Transverse colon (tissue), 4 donors: ENCODE results near the gene MKLN1. TPM values are rescaled to one million over a fixed set of nuclear protein-coding genes. Genes with fewer than 3 reads are reported as not detected.

ENCODE experiments used
- DNase-seq: peaks from one replicate; pipeline ENCODE4 v3.0.0-alpha.2; 2019
- H3K27ac ChIP-seq, 4 donors: fragments of 200-600 bp; sonication (generic); 2 replicates each; pipeline ENCODE4 v1.5.1; 2016 to 2018; ENCODE audit warnings: inconsistent platforms in 4 of 4
- H3K27me3 ChIP-seq: fragments of 200-600 bp; sonication (generic); 2 replicates; pipeline ENCODE4 v1.5.1; 2017; ENCODE audit warnings: inconsistent platforms
- H3K36me3 ChIP-seq, 4 donors: fragments of 200-600 bp; sonication (generic); 2 replicates each; pipeline ENCODE4 v1.5.1; 2017 to 2019; ENCODE audit warnings: inconsistent platforms in 4 of 4
- H3K4me1 ChIP-seq, 4 donors: fragments of 200-600 bp; sonication (generic); 2 replicates each; pipeline ENCODE4 v1.5.1; 2017 to 2020; ENCODE audit warnings: inconsistent platforms in 4 of 4
- H3K4me3 ChIP-seq, 4 donors: fragments of 200-600 bp; sonication (generic); 1 replicate in 1 of 4; 2 replicates in 3 of 4; pipeline versions ENCODE4 v1.5.1 to v1.6.1; 2017 to 2019; ENCODE audit warnings: inconsistent platforms in 4 of 4
- H3K9me3 ChIP-seq, 2 donors: fragments of 200-600 bp; sonication (generic); 2 replicates each; pipeline ENCODE4 v1.5.1; 2017 to 2019; ENCODE audit warnings: inconsistent platforms in 2 of 2
- CTCF ChIP-seq, 5 experiments: fragments of 200-600 bp in 3 of 5; fragments of 450-650 bp in 2 of 5; sonication (generic) in 3 of 5; IDR thresholded peaks; 1 replicate in 2 of 5; 2 replicates in 3 of 5; pipeline ENCODE4 v1.5.1; 2016 to 2017; ENCODE audit warnings: antibody characterized with exemption in 5 of 5, inconsistent platforms in 3 of 5, mild to moderate bottlenecking in 2 of 5, moderate library complexity in 1 of 5
- EP300 ChIP-seq: sonication (generic); formaldehyde crosslinking; IDR thresholded peaks from one replicate; pipeline ENCODE4 v1.6.1; 2017; ENCODE audit warnings: antibody characterized with exemption, low read depth
- POLR2A ChIP-seq: fragments of 450-650 bp; IDR thresholded peaks from one replicate; pipeline ENCODE4 v1.6.1; 2016; ENCODE audit warnings: antibody characterized with exemption, mild to moderate bottlenecking, moderate library complexity
- POLR2AphosphoS5 ChIP-seq, 3 donors: sonication (generic); formaldehyde crosslinking; IDR thresholded peaks; one replicate each; pipeline ENCODE4 v1.6.1; 2016; ENCODE audit warnings: antibody characterized with exemption in 3 of 3
- WGBS, 2 donors: methylation state at CpG; one replicate each; pipeline ENCODE4 v1.1.5; 2018; ENCODE audit warnings: low coverage in 1 of 2; 5-methylcytosine and 5-hydroxymethylcytosine counted together
- in situ Hi-C, 4 donors: fragments of 200-750 bp; cut with MboI; loops; one replicate each; pipeline versions ENCODE4 v1.15.0 to v1.15.1; 2017; ENCODE audit warnings: low sequenced_read_pairs in 3 of 4, low pct_ligation_motif_present in 1 of 4, low pct_unique_long_range_greater_than_20kb in 1 of 4
- intact Hi-C: fragments of 100-400 bp; cut with DNase I; formaldehyde crosslinking; loops from one replicate; pipeline ENCODE4 v1.15.1; 2023; ENCODE audit warnings: low total_unique reads
- total RNA-seq, 4 donors: library from RNA; depleted of rRNA; stranded (reverse); fragments of >200 nt; gene quantifications; one replicate each; pipeline ENCODE4 v1.1.0, GENCODE V29; 2016

Gene MKLN1
- total RNA-seq, 4 donors from 2014 or later = 30.7 to 87.0 (median 48.6) TPM

GRCh38 chr7:131525820-131526219 is 198.1 kb downstream of the MKLN1 start:
- WGBS, 2 donors = 50 to 51% methylated on average over 2 of the region's 2 CpGs
- no peak for DNase-seq
- in situ Hi-C loops = no loop called here
- Histone ChIP-seq H3K9me3 (no peaks in the 10 kb centered on the region), H3K4me3 (no peak overlapping the region), H3K36me3 (no peaks in the 10 kb centered on the region), H3K27me3 (peaks cover 12% of the 10 kb centered on the region), H3K27ac (no peak overlapping the region), H3K4me1 (peaks cover 10 to 33% (median 22%) of the 10 kb centered on the region in 4 donors)
- TF ChIP-seq POLR2AphosphoS5 (IDR thresholded peaks at IDR 0.05) = no peak
- no peak for TF ChIP-seq POLR2A
- no peak for TF ChIP-seq CTCF (IDR thresholded peaks at IDR 0.05)
- TF ChIP-seq EP300 = no peak
- intact Hi-C loops = no loop called here

- DNase-seq = no peak
- H3K36me3 ChIP-seq = no peaks in the 10 kb centered on the region
- no peaks in the 10 kb centered on the region for H3K9me3 ChIP-seq
- H3K27ac ChIP-seq = no peak overlapping the region
- peaks cover 6 to 20% (median 11%) of the 10 kb centered on the region in 4 donors for H3K4me1 ChIP-seq
- intact Hi-C loops = no loop called here
- in situ Hi-C loops = no loop called here
- TF ChIP-seq CTCF (IDR thresholded peaks at IDR 0.05) (no peak), POLR2A (no peak), POLR2AphosphoS5 (IDR thresholded peaks at IDR 0.05) (no peak), EP300 (no peak)
- peaks cover 12% of the 10 kb centered on the region for H3K27me3 ChIP-seq
- WGBS, 2 donors = 46 to 51% methylated on average over 2 to 4 of the region's 4 CpGs
- H3K4me3 ChIP-seq = no peak overlapping the region
Measured at GRCh38 chr7:131527456-131527855, 199.8 kb downstream of the MKLN1 start.

- Histone ChIP-seq H3K36me3 (no peaks in the 10 kb centered on the region), H3K4me3 (no peak overlapping the region), H3K4me1 (peaks cover 0 to 8% (median 3%) of the 10 kb centered on the region in 4 donors), H3K9me3 (no peaks in the 10 kb centered on the region), H3K27ac (peak overlapping the region in 1 of 4 donors; percentile 3), H3K27me3 (peaks cover 12% of the 10 kb centered on the region)
- DNase-seq = no peak
- TF ChIP-seq CTCF (IDR thresholded peaks at IDR 0.05) (no peak), POLR2A (no peak), EP300 (no peak), POLR2AphosphoS5 (IDR thresholded peaks at IDR 0.05) (no peak)
- WGBS, 2 donors = 41 to 54% methylated on average over 3 of the region's 3 CpGs
- intact Hi-C loops = no loop called here
- in situ Hi-C loops = no loop called here
Measured at GRCh38 chr7:131529179-131529578, 201.5 kb downstream of the MKLN1 start.

GRCh38 chr7:131529617-131530016 is 201.9 kb downstream of the MKLN1 start:
- Histone ChIP-seq H3K4me1 (peaks cover 0 to 4% (median 1%) of the 10 kb centered on the region in 4 donors), H3K36me3 (no peaks in the 10 kb centered on the region), H3K4me3 (no peak overlapping the region), H3K9me3 (no peaks in the 10 kb centered on the region), H3K27ac (no peak overlapping the region), H3K27me3 (peaks cover 12% of the 10 kb centered on the region)
- in situ Hi-C loops = no loop called here
- DNase-seq = no peak
- intact Hi-C loops = no loop called here
- TF ChIP-seq POLR2A (no peak), POLR2AphosphoS5 (IDR thresholded peaks at IDR 0.05) (no peak), EP300 (no peak), CTCF (IDR thresholded peaks at IDR 0.05) (no peak)
- WGBS, 2 donors = 74 to 87% methylated on average over 4 to 11 of the region's 11 CpGs
